AG09309 (cell line): ENCODE measurements around the gene SPON1.

Experiments
- DNase-seq: peaks from one replicate; pipeline ENCODE4 v3.0.0-alpha.2; 2010; ENCODE audit warnings: low read depth
- H3K4me3 ChIP-seq: 2 replicates; pipeline ENCODE4 v1.5.1; 2011; ENCODE audit warnings: mild to moderate bottlenecking, low read depth, low read length, moderate library complexity; ENCODE audit not compliant: control insufficient read depth
- TF ChIP-seq, protein P1 (sequence below): IDR thresholded peaks from 2 replicates; pipeline ENCODE4 v1.5.1; 2011; ENCODE audit warnings: mild to moderate bottlenecking, low read depth, low read length, inconsistent platforms; ENCODE audit not compliant: insufficient read depth, control insufficient read depth; ENCODE audit errors: missing control alignments

Gene SPON1

DNA sequence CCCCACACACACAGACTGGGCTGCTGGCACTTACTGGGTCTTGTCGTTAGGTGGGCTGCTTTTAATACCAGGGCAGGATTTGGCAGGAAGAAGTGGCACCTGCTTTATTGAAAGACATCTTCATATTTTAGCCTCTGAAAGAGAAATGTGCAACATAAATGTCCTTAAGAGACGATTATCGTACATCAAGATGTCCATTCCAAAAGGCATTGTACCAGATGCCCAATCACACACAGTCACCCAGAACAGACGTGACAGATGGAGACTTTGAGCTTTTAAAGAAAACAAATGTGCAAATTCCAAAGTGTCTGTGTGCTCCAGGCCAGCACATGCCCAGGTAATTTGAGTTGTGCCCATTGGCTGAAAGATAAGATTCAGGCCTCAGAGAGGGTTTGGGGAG is 240.8 kb downstream of the SPON1 start:
- TF ChIP-seq, protein P1, sequence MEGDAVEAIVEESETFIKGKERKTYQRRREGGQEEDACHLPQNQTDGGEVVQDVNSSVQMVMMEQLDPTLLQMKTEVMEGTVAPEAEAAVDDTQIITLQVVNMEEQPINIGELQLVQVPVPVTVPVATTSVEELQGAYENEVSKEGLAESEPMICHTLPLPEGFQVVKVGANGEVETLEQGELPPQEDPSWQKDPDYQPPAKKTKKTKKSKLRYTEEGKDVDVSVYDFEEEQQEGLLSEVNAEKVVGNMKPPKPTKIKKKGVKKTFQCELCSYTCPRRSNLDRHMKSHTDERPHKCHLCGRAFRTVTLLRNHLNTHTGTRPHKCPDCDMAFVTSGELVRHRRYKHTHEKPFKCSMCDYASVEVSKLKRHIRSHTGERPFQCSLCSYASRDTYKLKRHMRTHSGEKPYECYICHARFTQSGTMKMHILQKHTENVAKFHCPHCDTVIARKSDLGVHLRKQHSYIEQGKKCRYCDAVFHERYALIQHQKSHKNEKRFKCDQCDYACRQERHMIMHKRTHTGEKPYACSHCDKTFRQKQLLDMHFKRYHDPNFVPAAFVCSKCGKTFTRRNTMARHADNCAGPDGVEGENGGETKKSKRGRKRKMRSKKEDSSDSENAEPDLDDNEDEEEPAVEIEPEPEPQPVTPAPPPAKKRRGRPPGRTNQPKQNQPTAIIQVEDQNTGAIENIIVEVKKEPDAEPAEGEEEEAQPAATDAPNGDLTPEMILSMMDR: no peak
- no peak overlapping the region for H3K4me3 ChIP-seq
- DNase-seq: no peak

DNA sequence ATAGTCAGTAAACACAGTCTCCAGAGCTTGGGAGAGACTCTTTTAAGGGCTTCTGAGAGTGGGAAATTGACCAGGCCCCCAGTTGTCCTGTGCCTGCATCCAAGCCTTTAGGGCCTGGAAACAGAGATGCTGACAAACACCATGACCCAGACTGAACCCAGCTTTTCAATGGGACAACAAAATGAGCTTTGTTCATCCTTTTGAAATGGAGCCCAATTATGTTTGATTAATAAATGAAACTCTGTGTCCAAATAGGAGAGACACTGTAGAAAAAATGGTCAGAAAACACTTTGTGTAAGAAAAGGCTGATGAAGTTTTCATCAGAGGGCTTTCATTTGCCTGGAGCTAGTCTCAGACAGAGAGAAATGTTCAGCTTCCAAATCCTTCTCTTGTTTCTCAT is 250.5 kb downstream of the SPON1 start:
- DNase-seq: no peak
- H3K4me3 ChIP-seq: no peak overlapping the region
- TF ChIP-seq, protein P1: no peak

DNA sequence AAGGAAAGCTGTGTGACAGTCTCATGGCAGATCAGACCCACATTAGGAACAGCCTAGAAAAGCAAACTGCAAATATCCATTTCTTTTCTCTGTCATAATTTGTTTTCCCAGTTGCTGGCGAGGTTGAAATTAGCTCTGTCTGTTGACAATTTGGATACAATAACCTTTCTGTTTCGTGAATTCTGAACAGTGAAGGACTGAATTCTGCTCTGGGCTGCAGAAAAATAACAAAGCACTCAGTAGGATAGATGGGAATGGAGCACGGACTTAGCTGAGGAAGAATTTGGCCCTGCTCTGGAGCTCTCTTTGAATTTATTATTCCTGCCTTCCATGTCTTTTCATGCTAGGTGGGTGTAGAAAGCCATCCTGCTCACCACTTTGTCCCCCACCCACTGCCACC is 256.2 kb downstream of the SPON1 start:
- H3K4me3 ChIP-seq: no peak overlapping the region
- TF ChIP-seq, protein P1: no peak
- DNase-seq: no peak

DNA sequence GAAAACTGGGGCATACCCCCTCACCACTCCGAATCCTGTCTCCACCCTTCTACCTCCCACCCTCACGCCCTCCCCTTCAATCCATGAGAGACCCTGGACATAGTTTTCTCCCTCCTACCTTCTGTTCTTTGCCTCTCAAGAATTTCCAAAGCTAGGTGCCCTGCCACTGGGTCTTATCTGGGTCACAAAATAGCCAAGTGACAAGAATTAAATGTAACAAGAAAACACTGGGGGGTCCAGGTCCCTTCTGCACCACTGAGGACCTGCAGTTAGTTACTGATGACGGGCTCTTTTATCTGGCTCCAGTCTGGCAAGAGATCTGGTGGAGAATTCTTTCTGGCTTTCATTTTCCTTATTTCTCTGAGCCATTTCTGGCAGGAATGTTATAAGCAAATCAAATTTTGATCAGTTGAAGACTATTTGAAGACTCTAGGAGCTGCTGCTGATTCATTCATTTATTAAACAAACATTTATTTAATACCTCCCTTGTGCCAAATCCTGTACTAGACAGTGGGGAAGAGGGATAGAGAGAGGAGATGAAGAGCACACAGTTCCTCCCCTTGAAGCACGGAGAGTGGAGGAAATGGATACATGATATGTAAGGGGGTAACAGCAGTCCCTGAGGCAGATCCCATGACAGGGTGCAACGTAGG is 261.2 kb downstream of the SPON1 start:
- no peak for DNase-seq
- TF ChIP-seq, protein P1: no peak
- H3K4me3 ChIP-seq: no peak overlapping the region

DNA sequence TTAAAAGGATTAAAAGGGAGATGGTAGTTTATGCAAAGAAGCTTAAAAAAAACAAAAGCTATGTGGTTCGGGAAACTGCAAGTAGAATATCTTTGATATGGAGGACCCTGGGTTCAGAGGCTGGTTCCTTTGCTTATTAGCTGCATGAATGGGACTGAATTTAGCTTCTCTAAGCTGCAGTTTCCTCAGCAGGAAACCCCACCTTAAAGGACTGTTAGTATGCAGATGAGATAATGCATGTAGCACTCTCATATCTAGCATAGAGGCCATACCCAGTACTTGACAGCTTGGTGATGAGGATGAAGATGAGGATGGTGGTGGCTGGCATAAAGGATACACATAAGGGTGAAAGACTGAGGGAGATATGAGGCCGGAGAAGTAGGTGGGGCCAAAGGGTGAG is 261.9 kb downstream of the SPON1 start:
- no peak overlapping the region for H3K4me3 ChIP-seq
- TF ChIP-seq, protein P1: no peak
- no peak for DNase-seq

DNA sequence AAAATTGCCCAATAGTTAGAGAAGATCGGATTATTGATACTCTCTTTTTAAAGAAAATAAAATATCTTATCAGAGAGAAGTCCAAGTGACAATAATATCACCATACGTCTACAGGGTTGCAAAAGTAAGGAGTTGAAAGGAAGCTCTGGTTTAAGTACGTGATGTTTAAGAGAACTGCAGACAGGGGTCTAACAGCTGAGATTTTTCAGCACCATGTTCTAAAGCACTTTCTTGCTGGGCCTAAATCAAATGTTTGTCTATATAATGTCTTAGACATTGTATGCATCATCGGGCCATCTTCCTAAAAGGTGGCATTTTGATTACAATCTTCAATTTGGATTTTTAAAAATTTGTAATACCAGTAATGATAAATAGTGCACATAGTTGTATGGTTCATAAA is 263.1 kb downstream of the SPON1 start:
- TF ChIP-seq, protein P1: no peak
- H3K4me3 ChIP-seq: no peak overlapping the region
- no peak for DNase-seq
